ENCODE measurements around the gene HLA-C. TPM values are rescaled to one million over a fixed set of nuclear protein-coding genes. Genes with fewer than 3 reads are reported as not detected.

Gene HLA-C
- total RNA-seq, 1 donor from 2014 or later = 107 TPM

Other genes starting within 250 kb of the HLA-C start
- gene C6orf15, start 159.5 kb downstream of the HLA-C start, total RNA-seq (ENCODE audit: insufficient read depth, low replicate concordance) = not detected
- gene PSORS1C1, start 157.3 kb downstream of the HLA-C start, total RNA-seq (ENCODE audit: insufficient read depth, low replicate concordance) = 1.2 TPM
- 2.4 TPM for gene CDSN, start 151.6 kb downstream of the HLA-C start, total RNA-seq (ENCODE audit: insufficient read depth, low replicate concordance)
- gene PSORS1C2, start 133.0 kb downstream of the HLA-C start, total RNA-seq (ENCODE audit: insufficient read depth, low replicate concordance) = not detected
- gene CCHCR1, start 114.3 kb downstream of the HLA-C start, total RNA-seq (ENCODE audit: insufficient read depth, low replicate concordance) = 31.8 TPM
- gene TCF19, start 113.5 kb downstream of the HLA-C start, total RNA-seq (ENCODE audit: insufficient read depth, low replicate concordance) = 6.5 TPM
- 4.1 TPM for gene POU5F1, start 101.4 kb downstream of the HLA-C start, total RNA-seq (ENCODE audit: insufficient read depth, low replicate concordance)
- 113 TPM for gene HLA-B, start 85.1 kb upstream of the HLA-C start, total RNA-seq (ENCODE audit: insufficient read depth, low replicate concordance)
- gene MICA, start 131.5 kb upstream of the HLA-C start, total RNA-seq (ENCODE audit: insufficient read depth, low replicate concordance) = 6.0 TPM
- 0.24 TPM for gene MICB, start 226.1 kb upstream of the HLA-C start, total RNA-seq (ENCODE audit: insufficient read depth, low replicate concordance)